Fibroblast of lung (primary cell): ENCODE results near the gene MSI2.

ENCODE experiments used
- CTCF ChIP-seq, 2 donors: IDR thresholded peaks in 1 of 2; conservative IDR thresholded peaks in 1 of 2; 1 replicate in 1 of 2; 2 replicates in 1 of 2; pipeline ENCODE4 v1.5.1; 2011 to 2012; ENCODE audit warnings: low read length in 2 of 2, control low read depth in 1 of 2, inconsistent platforms in 1 of 2, low read depth in 1 of 2, mild to moderate bottlenecking in 1 of 2
- EZH2 ChIP-seq: IDR thresholded peaks from 2 replicates; pipeline ENCODE4 v1.5.1; 2012; ENCODE audit warnings: low read length, control low read depth, mild to moderate bottlenecking; ENCODE audit errors: missing control alignments

DNA sequence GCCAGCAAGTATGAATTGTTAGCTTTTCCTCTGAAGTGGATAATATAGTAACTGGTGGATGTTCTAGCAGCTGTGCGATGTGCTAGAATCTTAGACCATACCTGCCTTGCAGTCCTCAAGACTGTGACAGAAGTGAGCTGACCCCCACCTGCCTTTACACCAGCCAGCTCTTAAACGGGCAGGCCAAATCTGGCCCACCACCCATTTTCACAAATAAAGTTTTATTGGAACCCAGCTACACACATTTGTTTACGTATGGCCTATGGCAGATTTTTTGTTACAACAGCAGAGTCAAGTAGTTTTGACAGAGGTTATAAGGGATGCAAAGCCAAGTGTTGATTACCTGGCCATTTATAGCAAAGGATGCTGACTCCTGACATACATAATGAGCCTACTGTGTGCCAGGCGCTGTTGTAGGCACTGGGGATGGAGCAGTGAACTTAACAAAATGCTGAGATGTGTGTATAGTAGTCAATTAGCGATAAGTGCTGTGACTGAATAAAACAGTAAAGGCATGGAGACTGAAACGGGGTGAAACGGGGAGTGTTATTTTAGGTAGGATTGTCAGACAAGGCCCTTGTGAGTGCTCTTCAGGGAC lies 79.0 kb downstream of the MSI2 start:
- TF ChIP-seq CTCF (conservative IDR thresholded peaks at IDR 0.05 in 1 of 2, IDR thresholded peaks at IDR 0.05 in 1 of 2; ENCODE audit: low read depth in 1 of 2, low read length in 2 of 2): no peak
- no peak for TF ChIP-seq EZH2
